Spleen (tissue), 11 donors: ENCODE data around the gene ITPKB. TPM values are rescaled to one million over a fixed set of nuclear protein-coding genes. Genes with fewer than 3 reads are reported as not detected.
A peak's percentile ranks its signal among the peaks of the same experiment; 100 is the strongest.

Experiments
- DNase-seq: peaks from one replicate; pipeline ENCODE4 v3.0.0-alpha.2; 2020
- H3K27ac ChIP-seq, 8 donors: fragments of 200-600 bp; sonication (generic) in 7 of 8; 1 replicate in 4 of 8; 2 replicates in 4 of 8; pipeline versions ENCODE4 v1.5.0 to v1.8.0; 2016 to 2021; ENCODE audit warnings: inconsistent platforms in 4 of 8, mild to moderate bottlenecking in 4 of 8, moderate library complexity in 1 of 8
- H3K27me3 ChIP-seq, 7 donors: fragments of 200-600 bp; sonication (generic) in 6 of 7; replicated peaks in 1 of 7; 1 replicate in 4 of 7; 2 replicates in 3 of 7; pipeline versions ENCODE4 v1.5.0 to v1.8.0; 2016 to 2021; ENCODE audit warnings: inconsistent platforms in 3 of 7, mild to moderate bottlenecking in 1 of 7
- H3K36me3 ChIP-seq, 6 donors: fragments of 200-600 bp; sonication (generic) in 5 of 6; 1 replicate in 4 of 6; 2 replicates in 2 of 6; pipeline versions ENCODE4 v1.5.0 to v1.8.0; 2016 to 2021; ENCODE audit warnings: inconsistent platforms in 2 of 6
- H3K4me1 ChIP-seq, 6 donors: fragments of 200-600 bp; sonication (generic) in 5 of 6; 1 replicate in 3 of 6; 2 replicates in 3 of 6; pipeline versions ENCODE4 v1.5.0 to v1.8.0; 2016 to 2021; ENCODE audit warnings: inconsistent platforms in 3 of 6
- H3K4me3 ChIP-seq, 8 donors: fragments of 200-600 bp; sonication (generic) in 7 of 8; 1 replicate in 4 of 8; 2 replicates in 4 of 8; pipeline versions ENCODE4 v1.5.0 to v1.8.0; 2016 to 2021; ENCODE audit warnings: inconsistent platforms in 4 of 8, mild to moderate bottlenecking in 4 of 8, moderate library complexity in 2 of 8
- H3K9me3 ChIP-seq, 8 donors: fragments of 200-600 bp; sonication (generic) in 7 of 8; 1 replicate in 4 of 8; 2 replicates in 4 of 8; pipeline versions ENCODE4 v1.5.0 to v1.8.0; 2016 to 2021; ENCODE audit warnings: inconsistent platforms in 4 of 8
- CTCF ChIP-seq, 11 experiments: fragments of 200-600 bp in 7 of 11; fragments of 450-650 bp in 4 of 11; sonication (generic) in 4 of 11; IDR thresholded peaks in 8 of 11; conservative IDR thresholded peaks in 3 of 11; 1 replicate in 7 of 11; 2 replicates in 4 of 11; pipeline versions ENCODE4 v1.4.0 to v1.8.0; 2016 to 2021; ENCODE audit warnings: antibody characterized with exemption in 11 of 11, inconsistent platforms in 4 of 11, mild to moderate bottlenecking in 1 of 11
- POLR2A ChIP-seq, 3 donors: fragments of 450-650 bp; IDR thresholded peaks; one replicate each; pipeline ENCODE4 v1.5.1; 2017; ENCODE audit warnings: antibody characterized with exemption in 3 of 3, mild to moderate bottlenecking in 1 of 3
- POLR2AphosphoS5 ChIP-seq, 3 donors: sonication (generic); formaldehyde crosslinking; IDR thresholded peaks; one replicate each; pipeline ENCODE4 v1.5.1; 2017; ENCODE audit warnings: antibody characterized with exemption in 3 of 3
- WGBS, 5 donors: extraction: QIAGEN DNeasy Blood & Tissue Kit in 3 of 5; methylation state at CpG; one replicate each; pipeline versions ENCODE4 v1.1.5 to v1.1.7; 2013 to 2018; 5-methylcytosine and 5-hydroxymethylcytosine counted together
- intact Hi-C: fragments of 100-400 bp; cut with DNase I; formaldehyde crosslinking; loops from one replicate; pipeline ENCODE4 v1.15.0; 2023; ENCODE audit warnings: low total_unique reads
- polyA plus RNA-seq, 3 donors: library from polyadenylated mRNA; stranded (reverse); fragments of 200-250 nt; gene quantifications; one replicate each; pipeline ENCODE4 v1.2.1, GENCODE V29; 2013
- total RNA-seq, 7 donors: library from RNA; depleted of rRNA in 3 of 7; stranded (reverse); fragments of >200 nt in 3 of 7; fragmentation: NEBNext Ultra II Directional in 4 of 7; extraction: Animal tissue kit (Norgen Biotek cat#: 25700) in 4 of 7; gene quantifications; one replicate each; pipeline versions ENCODE4 v1.1.0 to v1.2.1, GENCODE V29; 2016 to 2021
- donor health status: healthy with polysubstance abuse.
- donor health status: DM: no; HTN: no; CAD: no; lungs with moderate emphysema.
- donor health status: DM: no; HTN: no; CAD: no.
- donor health status: Bipolar disorder and iron deficiency.
- donor health status: healthy.
- donor health status: DM: no; HTN: no; CAD: no.
- donor health status: DM: yes; HTN: yes; CAD: no.

ITPKB gene
- total and polyA plus RNA-seq, 10 donors = 8.5 to 74.6 (median 59.6) TPM

GRCh38 chr1:226609836-226610455, 129.1 kb downstream of the ITPKB start:
- Histone ChIP-seq H3K4me3 (no peak overlapping the region), H3K9me3 (no peaks in the 10 kb centered on the region), H3K27ac (no peak overlapping the region), H3K36me3 (no peaks in the 10 kb centered on the region), H3K4me1 (peaks cover 0 to 3% (median under 1%) of the 10 kb centered on the region in 6 donors), H3K27me3 (peaks cover 0 to 12% (median 4%) of the 10 kb centered on the region in 7 donors)
- peak; percentile 55 for DNase-seq
- intact Hi-C loops = loop anchor here (10.0 kb wide), 1 partner anchor 185 kb away; no protein-coding TSS in a partner anchor
- TF ChIP-seq POLR2A (IDR thresholded peaks at IDR 0.05) (no peak), POLR2AphosphoS5 (IDR thresholded peaks at IDR 0.05) (no peak), CTCF (IDR thresholded peaks at IDR 0.05 in 8 of 11, conservative IDR thresholded peaks at IDR 0.05 in 3 of 11) (no peak)
- WGBS, 5 donors = 80 to 87% (median 86%) methylated on average over 11 of the region's 11 CpGs

- no peak overlapping the region for H3K4me3 ChIP-seq
- peak; percentile 88 for DNase-seq
- WGBS, 5 donors = 50 to 63% (median 63%) methylated on average over 18 of the region's 18 CpGs
- no peaks in the 10 kb centered on the region for H3K9me3 ChIP-seq
- no peak for TF ChIP-seq POLR2AphosphoS5 (IDR thresholded peaks at IDR 0.05)
- no peak for TF ChIP-seq POLR2A (IDR thresholded peaks at IDR 0.05)
- peak; percentile 10 to 92 (median 81) for TF ChIP-seq CTCF (IDR thresholded peaks at IDR 0.05 in 8 of 11, conservative IDR thresholded peaks at IDR 0.05 in 3 of 11)
- no peaks in the 10 kb centered on the region for H3K36me3 ChIP-seq
- H3K27me3 ChIP-seq = peaks cover 0 to 12% (median 4%) of the 10 kb centered on the region in 7 donors
- H3K27ac ChIP-seq = no peak overlapping the region
- intact Hi-C loops = loop anchor here (10.0 kb wide), 1 partner anchor 184 kb away; no protein-coding TSS in a partner anchor
- H3K4me1 ChIP-seq = peaks cover 0 to 11% (median 4%) of the 10 kb centered on the region in 6 donors
Measured at GRCh38 chr1:226608699-226609505, 130.2 kb downstream of the ITPKB start.

- Histone ChIP-seq H3K4me3 (no peak overlapping the region), H3K9me3 (no peaks in the 10 kb centered on the region), H3K36me3 (no peaks in the 10 kb centered on the region), H3K27me3 (peaks cover 0 to 12% (median 4%) of the 10 kb centered on the region in 7 donors), H3K4me1 (peaks cover 0 to 22% (median 10%) of the 10 kb centered on the region in 6 donors), H3K27ac (no peak overlapping the region)
- TF ChIP-seq POLR2A (IDR thresholded peaks at IDR 0.05) = no peak
- no peak for TF ChIP-seq CTCF (IDR thresholded peaks at IDR 0.05 in 8 of 11, conservative IDR thresholded peaks at IDR 0.05 in 3 of 11)
- TF ChIP-seq POLR2AphosphoS5 (IDR thresholded peaks at IDR 0.05) = no peak
- WGBS, 5 donors = 86 to 100% (median 95%) methylated on average over 1 of the region's 1 CpG
- DNase-seq = peak; percentile 43
- intact Hi-C loops = loop anchor here (10.0 kb wide), 1 partner anchor 183 kb away; no protein-coding TSS in a partner anchor
Measured at GRCh38 chr1:226607821-226608220, 131.3 kb downstream of the ITPKB start.

- Histone ChIP-seq H3K36me3 (no peaks in the 10 kb centered on the region), H3K27me3 (peaks cover 0 to 12% (median 4%) of the 10 kb centered on the region in 7 donors), H3K4me1 (peaks cover 0 to 27% (median 12%) of the 10 kb centered on the region in 6 donors), H3K4me3 (no peak overlapping the region), H3K27ac (no peak overlapping the region), H3K9me3 (no peaks in the 10 kb centered on the region)
- peak; percentile 52 for DNase-seq
- TF ChIP-seq POLR2AphosphoS5 (IDR thresholded peaks at IDR 0.05) (no peak), CTCF (IDR thresholded peaks at IDR 0.05 in 8 of 11, conservative IDR thresholded peaks at IDR 0.05 in 3 of 11) (no peak), POLR2A (IDR thresholded peaks at IDR 0.05) (no peak)
- intact Hi-C loops = loop anchor here (10.0 kb wide), 1 partner anchor 182 kb away; no protein-coding TSS in a partner anchor
- WGBS, 5 donors = 93 to 96% (median 95%) methylated on average over 12 of the region's 12 CpGs
Measured at GRCh38 chr1:226607268-226607660, 131.8 kb downstream of the ITPKB start.
